ENCODE results near the gene INPP4B. TPM values are rescaled to one million over a fixed set of nuclear protein-coding genes. Genes with fewer than 3 reads are reported as not detected.

Gene INPP4B
- total and polyA plus RNA-seq, 2 of the 4 experiments (the other 2 are of a cell fraction), result 1.8 to 14.0 TPM

DNA sequence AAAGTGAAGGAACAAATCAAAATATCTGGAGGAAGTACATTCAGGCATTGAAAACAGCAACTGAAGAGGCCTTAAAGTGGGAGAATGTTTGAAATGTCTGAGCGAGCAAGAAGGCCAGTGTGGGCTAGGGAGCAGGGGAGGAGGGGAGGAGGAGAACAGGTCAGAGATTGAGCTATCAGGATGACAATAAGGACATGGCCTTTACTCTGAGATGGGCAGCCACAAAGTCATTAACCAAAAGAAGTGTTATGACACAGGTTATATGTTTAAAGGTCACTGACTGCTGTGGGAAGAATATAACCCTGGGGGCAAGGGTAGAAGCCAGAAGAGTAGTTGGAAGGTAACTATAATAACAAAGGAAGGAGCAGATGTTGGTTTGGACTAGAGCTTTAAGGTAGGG is 315.4 kb downstream of the INPP4B start:
- no peak overlapping the region for H2BK5ac ChIP-seq (ENCODE audit: low read depth, low read length, poor library complexity, severe bottlenecking)
- H3K27me3 ChIP-seq (ENCODE audit: control insufficient read depth, insufficient read depth, low read length), result no peaks in the 10 kb centered on the region
- no peak overlapping the region for H2AK9ac ChIP-seq (replicated peaks; ENCODE audit: low read depth, low read length, poor library complexity)
- no peak overlapping the region for H3K4me2 ChIP-seq (ENCODE audit: low read depth, low read length)
- H3K56ac ChIP-seq (ENCODE audit: extremely low read depth, insufficient read depth, low read length), result no peak overlapping the region
- ChIA-PET POLR2A (ENCODE audit: unreplicated experiment) (no interaction called here), CTCF (interaction anchor here (0.7 kb wide), 1 partner anchor 96 kb away, joined by 3 read pairs; no protein-coding TSS in a partner anchor)
- H4K91ac ChIP-seq (ENCODE audit: insufficient read depth, low read depth, low read length), result no peak overlapping the region
- dilution Hi-C loops (cut with HindIII; ENCODE audit: low sequenced_read_pairs, unreplicated experiment), result no loop called here
- TF ChIP-seq RAD21 (IDR thresholded peaks at IDR 0.05; ENCODE audit: low read length) (no peak), CEBPB (IDR thresholded peaks at IDR 0.05; ENCODE audit: low read depth, low read length) (no peak), MAZ (IDR thresholded peaks at IDR 0.05; ENCODE audit: borderline replicate concordance, low read depth, low read length) (no peak)
- WGBS, 2 experiments (ENCODE audit: extremely low coverage in 2 of 2, insufficient read length in 1 of 2), result no CpG with 5 or more reads among the region's 1 CpG
- DNase-seq, result no peak
- no peak overlapping the region for H3K23ac ChIP-seq (ENCODE audit: low read depth, low read length)
- H3K4ac ChIP-seq (ENCODE audit: low read depth, low read length), result no peak overlapping the region
- no peak overlapping the region for H4K8ac ChIP-seq (ENCODE audit: low read depth in 2 of 2, low read length in 2 of 2)
- H3K9me1 ChIP-seq (ENCODE audit: insufficient read depth, low read length), result no peaks in the 10 kb centered on the region
- H2BK15ac ChIP-seq (ENCODE audit: low read depth, low read length), result no peak overlapping the region
- no peaks in the 10 kb centered on the region for H4K20me1 ChIP-seq (ENCODE audit: insufficient read depth, low read length)
- no peaks in the 10 kb centered on the region for H3K4me1 ChIP-seq (ENCODE audit: control insufficient read depth, insufficient read depth, low read length)
- no peak overlapping the region for H3K27ac ChIP-seq (ENCODE audit: insufficient read depth, low read length)
- intact Hi-C loops (cut with micrococcal nuclease), result no loop called here
- no peak overlapping the region for H3K9ac ChIP-seq (ENCODE audit: low read depth, low read length)
- in situ Hi-C loops (cut with MboI; ENCODE audit: low sequenced_read_pairs), result no loop called here
- H3K4me3 ChIP-seq (ENCODE audit: insufficient read depth, low read depth, low read length), result no peak overlapping the region
- BruUV-seq (replicated peaks), result no TSS peak
- no peak for ATAC-seq (ENCODE audit: low read depth)
- no peaks in the 10 kb centered on the region for H3K36me3 ChIP-seq (ENCODE audit: control insufficient read depth, insufficient read depth, low read length)
- H2AK5ac ChIP-seq (ENCODE audit: low read depth, low read length), result no peak overlapping the region
- no peak overlapping the region for H2AFZ ChIP-seq (replicated peaks; ENCODE audit: low read length, poor library complexity)
- H3K79me1 ChIP-seq (ENCODE audit: low read depth in 1 of 2, low read length in 2 of 2), result no peaks in the 10 kb centered on the region
- H3K9me3 ChIP-seq (ENCODE audit: control insufficient read depth, insufficient read depth, low read length), result no peaks in the 10 kb centered on the region
- H2BK20ac ChIP-seq (ENCODE audit: low read depth, low read length), result no peak overlapping the region
- no peak overlapping the region for H4K5ac ChIP-seq (ENCODE audit: low read depth, low read length)
- H3K14ac ChIP-seq (replicated peaks; ENCODE audit: low read depth, low read length), result no peak overlapping the region
- no peak overlapping the region for H2BK120ac ChIP-seq (ENCODE audit: low read depth, low read length)
- H3K18ac ChIP-seq (ENCODE audit: low read depth, low read length), result no peak overlapping the region
